Fibroblast of upper back skin (primary cell): ENCODE data around the gene MORC1.
"Not testable (repeated sequence)": the region's sequence is repeated elsewhere in the genome, so short reads cannot be mapped to it uniquely, and the experiment has no call there.

Source experiments
- DNase-seq: peaks from one replicate; pipeline ENCODE4 v3.0.0-alpha.2; 2013

Gene MORC1

GRCh38 chr3:109117939-109118338 is at the start of gene MORC1:
Gene MORC1 (minus strand): TSS chr3:109118134. CDS start chr3:109118059, 75 bp downstream.
- no peak for DNase-seq

- DNase-seq: no peak
Observed at GRCh38 chr3:109165905-109166304, 48.0 kb upstream of the MORC1 start.

GRCh38 chr3:109161487-109162123 is 43.7 kb upstream of the MORC1 start:
- no peak for DNase-seq

- no peak for DNase-seq
Observed at GRCh38 chr3:109155828-109156227, 37.9 kb upstream of the MORC1 start.

GRCh38 chr3:109154979-109155378 is 37.0 kb upstream of the MORC1 start:
- DNase-seq: no peak

- no peak for DNase-seq
Observed at GRCh38 chr3:109152320-109152719, 34.4 kb upstream of the MORC1 start.

GRCh38 chr3:109149078-109149477 is 31.1 kb upstream of the MORC1 start:
- no peak for DNase-seq

GRCh38 chr3:109143646-109144045 is 25.7 kb upstream of the MORC1 start:
- no peak for DNase-seq

GRCh38 chr3:109140318-109140717 is 22.4 kb upstream of the MORC1 start:
- no peak for DNase-seq

GRCh38 chr3:109137761-109138160 is 19.8 kb upstream of the MORC1 start:
- no peak for DNase-seq

- no peak for DNase-seq
Observed at GRCh38 chr3:109136523-109136922, 18.6 kb upstream of the MORC1 start, which contains the start of gene C3orf85. Gene C3orf85 (plus strand): TSS chr3:109136719. CDS start chr3:109136848, 129 bp downstream.

GRCh38 chr3:109133474-109133816 is 15.5 kb upstream of the MORC1 start:
- not testable (repeated sequence) for DNase-seq

- no peak for DNase-seq
Observed at GRCh38 chr3:109132801-109133473, 15.0 kb upstream of the MORC1 start.

- DNase-seq: no peak
Observed at GRCh38 chr3:109131276-109131675, 13.3 kb upstream of the MORC1 start.

- no peak for DNase-seq
Observed at GRCh38 chr3:109127553-109127952, 9.6 kb upstream of the MORC1 start.

GRCh38 chr3:109125902-109126301 is 8.0 kb upstream of the MORC1 start:
- no peak for DNase-seq

- DNase-seq: no peak
Observed at GRCh38 chr3:109122690-109123089, 4.8 kb upstream of the MORC1 start.

- no peak for DNase-seq
Observed at GRCh38 chr3:109118584-109118983, 650 bp upstream of the MORC1 start.

GRCh38 chr3:109116031-109116430 is 1.9 kb downstream of the MORC1 start:
- no peak for DNase-seq

GRCh38 chr3:109115451-109115850 is 2.5 kb downstream of the MORC1 start:
- DNase-seq: no peak

GRCh38 chr3:109114746-109115145 is 3.2 kb downstream of the MORC1 start:
- no peak for DNase-seq

GRCh38 chr3:109112946-109113760 is 4.8 kb downstream of the MORC1 start:
- no peak for DNase-seq

- DNase-seq: no peak
Observed at GRCh38 chr3:109109574-109109973, 8.4 kb downstream of the MORC1 start.

GRCh38 chr3:109098079-109098644 is 19.8 kb downstream of the MORC1 start:
- no peak for DNase-seq
